Neural cell (in vitro differentiated cells): ENCODE results near the gene CHCHD3. TPM values are rescaled to one million over a fixed set of nuclear protein-coding genes. Genes with fewer than 3 reads are reported as not detected.

Source experiments
- H2AFZ ChIP-seq: fragments of 200-600, 300-800 bp; sonication (generic), shearing (Covaris generic); 2 replicates; pipeline ENCODE4 v1.6.0; 2014; ENCODE audit warnings: low read depth, mild to moderate bottlenecking, antibody characterized with exemption, low read length, moderate library complexity
- H3F3A ChIP-seq: fragments of 200-600 bp; shearing (Covaris generic); 2 replicates; pipeline ENCODE4 v1.6.1; 2016; ENCODE audit warnings: mild to moderate bottlenecking, moderate library complexity, mixed read lengths, antibody characterized with exemption, low read length; ENCODE audit not compliant: insufficient read depth, poor library complexity, severe bottlenecking
- H3K27ac ChIP-seq: fragments of 200-600, 300-800 bp; sonication (generic), shearing (Covaris generic); 2 replicates; pipeline ENCODE4 v1.5.1; 2014; ENCODE audit warnings: mild to moderate bottlenecking, low read length, moderate library complexity
- H3K27me3 ChIP-seq: fragments of 300-800, 200-600 bp; sonication (generic), shearing (Covaris generic); 2 replicates; pipeline ENCODE4 v1.6.0; 2014; ENCODE audit warnings: mild to moderate bottlenecking, low read depth, low read length, moderate library complexity; ENCODE audit not compliant: insufficient read depth
- H3K36me3 ChIP-seq: fragments of 300-800, 200-600 bp; sonication (generic), shearing (Covaris generic); 2 replicates; pipeline ENCODE4 v1.5.1; 2014; ENCODE audit warnings: mild to moderate bottlenecking, antibody characterized with exemption, low read length, moderate library complexity; ENCODE audit not compliant: insufficient read depth
- H3K4me2 ChIP-seq: fragments of 300-800, 200-600 bp; sonication (generic), shearing (Covaris generic); 2 replicates; pipeline ENCODE4 v1.6.0; 2014; ENCODE audit warnings: mild to moderate bottlenecking, low read length
- H3K4me3 ChIP-seq: fragments of 300-800, 200-600 bp; sonication (generic), shearing (Covaris generic); 2 replicates; pipeline ENCODE4 v1.5.1; 2014; ENCODE audit warnings: mild to moderate bottlenecking, low read length, moderate library complexity
- H3K79me2 ChIP-seq: fragments of 200-600 bp; shearing (Covaris generic); replicated peaks from 2 replicates; pipeline ENCODE4 v1.6.0; 2014; ENCODE audit warnings: mild to moderate bottlenecking, low read length, moderate library complexity; ENCODE audit not compliant: insufficient read depth
- H3K9ac ChIP-seq: fragments of 300-800, 200-600 bp; sonication (generic), shearing (Covaris generic); 2 replicates; pipeline ENCODE4 v1.6.1; 2016; ENCODE audit warnings: mild to moderate bottlenecking, low read length, mixed read lengths
- H3K9me2 ChIP-seq: fragments of 200-600 bp; shearing (Covaris generic); 2 replicates; pipeline ENCODE4 v1.6.1; 2016; ENCODE audit warnings: mild to moderate bottlenecking, low read length, mixed read lengths; ENCODE audit not compliant: insufficient read depth
- H3K9me3 ChIP-seq: fragments of 200-600, 300-800 bp; sonication (generic), shearing (Covaris generic); 2 replicates; pipeline ENCODE4 v1.6.1; 2016; ENCODE audit warnings: mild to moderate bottlenecking, mixed run types, low read length, moderate library complexity, mixed read lengths
- H4K20me1 ChIP-seq: fragments of 200-600 bp; shearing (Covaris generic); 2 replicates; pipeline ENCODE4 v1.6.1; 2016; ENCODE audit warnings: mild to moderate bottlenecking, mixed run types; ENCODE audit not compliant: insufficient read depth
- CTCF ChIP-seq: fragments of 450-650 bp; IDR thresholded peaks from 2 replicates; pipeline ENCODE4 v1.5.1; 2014; ENCODE audit warnings: antibody characterized with exemption, mild to moderate bottlenecking, moderate library complexity; ENCODE audit not compliant: poor library complexity, severe bottlenecking
- EP300 ChIP-seq: fragments of 450-650 bp; conservative IDR thresholded peaks from 2 replicates; pipeline ENCODE4 v1.6.1; 2014; ENCODE audit warnings: antibody characterized with exemption, mild to moderate bottlenecking, moderate library complexity; ENCODE audit not compliant: poor library complexity, severe bottlenecking
- EZH2 ChIP-seq: fragments of 200-600, 300-800 bp; shearing (Covaris generic), sonication (generic); IDR thresholded peaks from 2 replicates; pipeline ENCODE4 v1.6.1; 2014; ENCODE audit warnings: antibody characterized with exemption, low read length, borderline replicate concordance, mild to moderate bottlenecking; ENCODE audit not compliant: insufficient read depth, poor library complexity, severe bottlenecking
- MXI1 ChIP-seq: fragments of 450-650 bp; conservative IDR thresholded peaks from 2 replicates; pipeline ENCODE4 v1.6.1; 2014; ENCODE audit warnings: antibody characterized with exemption, mild to moderate bottlenecking; ENCODE audit not compliant: poor library complexity, severe bottlenecking
- POLR2AphosphoS5 ChIP-seq: IDR thresholded peaks from 2 replicates; pipeline ENCODE4 v1.6.1; 2012
- RAD21 ChIP-seq: fragments of 450-650 bp; conservative IDR thresholded peaks from 2 replicates; pipeline ENCODE4 v1.6.1; 2014; ENCODE audit warnings: antibody characterized with exemption, mild to moderate bottlenecking, moderate library complexity
- REST ChIP-seq: IDR thresholded peaks from 2 replicates; pipeline ENCODE4 v1.6.1; 2012; ENCODE audit warnings: borderline replicate concordance
- SMC3 ChIP-seq: fragments of 450-650 bp; conservative IDR thresholded peaks from 2 replicates; pipeline ENCODE4 v1.6.1; 2014; ENCODE audit warnings: antibody characterized with exemption, mild to moderate bottlenecking, moderate library complexity; ENCODE audit not compliant: poor library complexity
- TAF1 ChIP-seq: IDR thresholded peaks from 2 replicates; pipeline ENCODE4 v1.6.1; 2012; ENCODE audit warnings: low read depth
- polyA plus RNA-seq: library from polyadenylated mRNA; depleted of rRNA; stranded (reverse); fragments of >200 nt; gene quantifications from 2 replicates; pipeline ENCODE4 v1.2.3, GENCODE V29; 2014

Gene CHCHD3
- polyA plus RNA-seq, 1 donor from 2014 or later = 89.9 TPM

- Histone ChIP-seq H3K9ac (no peak overlapping the region), H4K20me1 (no peaks in the 10 kb centered on the region), H3F3A (no peaks in the 10 kb centered on the region), H3K4me3 (no peak overlapping the region), H3K9me2 (no peaks in the 10 kb centered on the region), H3K27me3 (no peaks in the 10 kb centered on the region), H3K36me3 (no peaks in the 10 kb centered on the region), H2AFZ (no peak overlapping the region), H3K79me2 (no peaks in the 10 kb centered on the region), H3K27ac (no peak overlapping the region), H3K4me2 (no peak overlapping the region), H3K9me3 (peaks cover 7% of the 10 kb centered on the region)
- TF ChIP-seq RAD21 (no peak), MXI1 (no peak), CTCF (no peak)
Observed at GRCh38 chr7:132861940-132862554, 219.8 kb downstream of the CHCHD3 start.

- no peaks in the 10 kb centered on the region for H3K36me3 ChIP-seq
- no peaks in the 10 kb centered on the region for H3K9me2 ChIP-seq
- no peak overlapping the region for H2AFZ ChIP-seq
- H3K79me2 ChIP-seq = no peaks in the 10 kb centered on the region
- peaks cover 7% of the 10 kb centered on the region for H3K9me3 ChIP-seq
- H4K20me1 ChIP-seq = no peaks in the 10 kb centered on the region
- H3K4me3 ChIP-seq = no peak overlapping the region
- TF ChIP-seq CTCF (no peak), REST (no peak), EZH2 (no peak), SMC3 (no peak), EP300 (no peak), TAF1 (no peak), MXI1 (no peak), RAD21 (no peak), POLR2AphosphoS5 (no peak)
- no peak overlapping the region for H3K27ac ChIP-seq
- no peak overlapping the region for H3K9ac ChIP-seq
- no peaks in the 10 kb centered on the region for H3K27me3 ChIP-seq
- no peaks in the 10 kb centered on the region for H3F3A ChIP-seq
- no peak overlapping the region for H3K4me2 ChIP-seq
Observed at GRCh38 chr7:132861424-132861823, 220.5 kb downstream of the CHCHD3 start.
